ENCODE measurements around the gene SBNO2. TPM values are rescaled to one million over a fixed set of nuclear protein-coding genes. Genes with fewer than 3 reads are reported as not detected.

SBNO2 gene
- total and polyA plus RNA-seq, 9 of the 15 experiments (the other 6 are each of a cell fraction or from before 2014, with no cell fraction given) = 0.01 to 46.2 (median 6.7) TPM

DNA sequence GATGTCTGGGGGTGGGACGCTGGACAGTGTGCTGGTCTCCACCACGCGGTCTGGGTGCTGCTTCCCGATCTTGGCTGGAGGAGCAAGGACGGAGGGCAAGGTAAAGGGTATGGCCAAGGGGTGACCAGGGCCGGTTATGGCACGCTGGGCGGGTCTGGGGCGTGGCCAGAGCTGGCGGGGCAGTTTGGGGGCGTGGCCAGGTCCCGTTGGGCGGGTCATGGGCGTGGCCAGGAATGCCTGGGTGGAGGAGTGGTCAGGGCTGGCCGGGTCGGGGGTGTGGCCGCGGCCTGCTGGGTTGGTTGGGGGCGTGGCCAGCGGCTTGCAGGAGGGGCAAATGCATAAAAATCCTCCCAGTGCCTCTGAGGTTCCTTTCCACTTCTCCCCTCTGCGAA, 51.1 kb downstream of the SBNO2 start (continued):
- TF ChIP-seq, protein P1, sequence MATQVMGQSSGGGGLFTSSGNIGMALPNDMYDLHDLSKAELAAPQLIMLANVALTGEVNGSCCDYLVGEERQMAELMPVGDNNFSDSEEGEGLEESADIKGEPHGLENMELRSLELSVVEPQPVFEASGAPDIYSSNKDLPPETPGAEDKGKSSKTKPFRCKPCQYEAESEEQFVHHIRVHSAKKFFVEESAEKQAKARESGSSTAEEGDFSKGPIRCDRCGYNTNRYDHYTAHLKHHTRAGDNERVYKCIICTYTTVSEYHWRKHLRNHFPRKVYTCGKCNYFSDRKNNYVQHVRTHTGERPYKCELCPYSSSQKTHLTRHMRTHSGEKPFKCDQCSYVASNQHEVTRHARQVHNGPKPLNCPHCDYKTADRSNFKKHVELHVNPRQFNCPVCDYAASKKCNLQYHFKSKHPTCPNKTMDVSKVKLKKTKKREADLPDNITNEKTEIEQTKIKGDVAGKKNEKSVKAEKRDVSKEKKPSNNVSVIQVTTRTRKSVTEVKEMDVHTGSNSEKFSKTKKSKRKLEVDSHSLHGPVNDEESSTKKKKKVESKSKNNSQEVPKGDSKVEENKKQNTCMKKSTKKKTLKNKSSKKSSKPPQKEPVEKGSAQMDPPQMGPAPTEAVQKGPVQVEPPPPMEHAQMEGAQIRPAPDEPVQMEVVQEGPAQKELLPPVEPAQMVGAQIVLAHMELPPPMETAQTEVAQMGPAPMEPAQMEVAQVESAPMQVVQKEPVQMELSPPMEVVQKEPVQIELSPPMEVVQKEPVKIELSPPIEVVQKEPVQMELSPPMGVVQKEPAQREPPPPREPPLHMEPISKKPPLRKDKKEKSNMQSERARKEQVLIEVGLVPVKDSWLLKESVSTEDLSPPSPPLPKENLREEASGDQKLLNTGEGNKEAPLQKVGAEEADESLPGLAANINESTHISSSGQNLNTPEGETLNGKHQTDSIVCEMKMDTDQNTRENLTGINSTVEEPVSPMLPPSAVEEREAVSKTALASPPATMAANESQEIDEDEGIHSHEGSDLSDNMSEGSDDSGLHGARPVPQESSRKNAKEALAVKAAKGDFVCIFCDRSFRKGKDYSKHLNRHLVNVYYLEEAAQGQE (IDR thresholded peaks at IDR 0.05; ENCODE audit: borderline replicate concordance) = no peak
- TF ChIP-seq, protein P1 (CRISPR knock-in tag; IDR thresholded peaks at IDR 0.05; ENCODE audit: low read depth) = no peak
- no peak for TF ChIP-seq YY1 (IDR thresholded peaks at IDR 0.05; ENCODE audit: borderline replicate concordance in 1 of 3, control insufficient read depth in 1 of 3, extremely low read depth in 1 of 3, insufficient read depth in 3 of 3, insufficient read length in 1 of 3, insufficient replicate concordance in 2 of 3, low read depth in 1 of 3, low read length in 2 of 3)
- no peak for TF ChIP-seq ZSCAN32 (CRISPR knock-in tag; IDR thresholded peaks at IDR 0.05)
- peak; percentile 100 for TF ChIP-seq SP1 (CRISPR knock-in tag; IDR thresholded peaks at IDR 0.05)
- no peak for TF ChIP-seq FOXA1 (IDR thresholded peaks at IDR 0.05; ENCODE audit: borderline replicate concordance)
- 0 out of 2 replicates have a peak, but pooled peaks have one; percentile 7 for TF ChIP-seq SPI1 (IDR thresholded peaks at IDR 0.05; ENCODE audit: borderline replicate concordance, low read depth, low read length)
- TF ChIP-seq LCOR (CRISPR knock-in tag; IDR thresholded peaks at IDR 0.05) = no peak
- peak; percentile 8; the same call in 1 of the 2 replicates for TF ChIP-seq JUND (IDR thresholded peaks at IDR 0.05; ENCODE audit: borderline replicate concordance, low read depth, low read length)
- TF ChIP-seq JUND (tag; IDR thresholded peaks at IDR 0.05; ENCODE audit: borderline replicate concordance, low read depth, low read length) = no peak
- no peak for TF ChIP-seq MTF1 (CRISPR knock-in tag; IDR thresholded peaks at IDR 0.05; ENCODE audit: borderline replicate concordance)
- TF ChIP-seq, protein P2, sequence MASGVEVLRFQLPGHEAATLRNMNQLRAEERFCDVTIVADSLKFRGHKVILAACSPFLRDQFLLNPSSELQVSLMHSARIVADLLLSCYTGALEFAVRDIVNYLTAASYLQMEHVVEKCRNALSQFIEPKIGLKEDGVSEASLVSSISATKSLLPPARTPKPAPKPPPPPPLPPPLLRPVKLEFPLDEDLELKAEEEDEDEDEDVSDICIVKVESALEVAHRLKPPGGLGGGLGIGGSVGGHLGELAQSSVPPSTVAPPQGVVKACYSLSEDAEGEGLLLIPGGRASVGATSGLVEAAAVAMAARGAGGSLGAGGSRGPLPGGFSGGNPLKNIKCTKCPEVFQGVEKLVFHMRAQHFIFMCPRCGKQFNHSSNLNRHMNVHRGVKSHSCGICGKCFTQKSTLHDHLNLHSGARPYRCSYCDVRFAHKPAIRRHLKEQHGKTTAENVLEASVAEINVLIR (CRISPR knock-in tag; IDR thresholded peaks at IDR 0.05) = no peak
- no peak for TF ChIP-seq SIRT6 (IDR thresholded peaks at IDR 0.05; ENCODE audit: low read depth, low read length)
- TF ChIP-seq BRD4 (IDR thresholded peaks at IDR 0.05) = no peak
- no peak for TF ChIP-seq NCOA4 (IDR thresholded peaks at IDR 0.05; ENCODE audit: partially characterized antibody)
- TF ChIP-seq RBM25 (IDR thresholded peaks at IDR 0.05; ENCODE audit: low read depth, low read length, severe bottlenecking) = no peak
- no peak for TF ChIP-seq ELF2 (CRISPR knock-in tag; IDR thresholded peaks at IDR 0.05)
- TF ChIP-seq, protein P3, sequence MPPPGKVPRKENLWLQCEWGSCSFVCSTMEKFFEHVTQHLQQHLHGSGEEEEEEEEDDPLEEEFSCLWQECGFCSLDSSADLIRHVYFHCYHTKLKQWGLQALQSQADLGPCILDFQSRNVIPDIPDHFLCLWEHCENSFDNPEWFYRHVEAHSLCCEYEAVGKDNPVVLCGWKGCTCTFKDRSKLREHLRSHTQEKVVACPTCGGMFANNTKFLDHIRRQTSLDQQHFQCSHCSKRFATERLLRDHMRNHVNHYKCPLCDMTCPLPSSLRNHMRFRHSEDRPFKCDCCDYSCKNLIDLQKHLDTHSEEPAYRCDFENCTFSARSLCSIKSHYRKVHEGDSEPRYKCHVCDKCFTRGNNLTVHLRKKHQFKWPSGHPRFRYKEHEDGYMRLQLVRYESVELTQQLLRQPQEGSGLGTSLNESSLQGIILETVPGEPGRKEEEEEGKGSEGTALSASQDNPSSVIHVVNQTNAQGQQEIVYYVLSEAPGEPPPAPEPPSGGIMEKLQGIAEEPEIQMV (tag; conservative IDR thresholded peaks at IDR 0.05; ENCODE audit: low read depth) = no peak
